OCI-LY3 (cell line): ENCODE data around the gene IMPG2.

Source experiments
- CTCF ChIP-seq: fragments of 200-600, 300-600 bp; sonication (generic); IDR thresholded peaks from 2 replicates; pipeline ENCODE4 v1.5.1; 2014; ENCODE audit warnings: antibody characterized with exemption, low read length, low read depth
- EZH2phosphoT487 ChIP-seq: fragments of 200-600 bp; shearing (Covaris generic); IDR thresholded peaks from 2 replicates; pipeline ENCODE4 v1.6.1; 2018; ENCODE audit warnings: antibody characterized with exemption, mixed run types, low read depth

DNA sequence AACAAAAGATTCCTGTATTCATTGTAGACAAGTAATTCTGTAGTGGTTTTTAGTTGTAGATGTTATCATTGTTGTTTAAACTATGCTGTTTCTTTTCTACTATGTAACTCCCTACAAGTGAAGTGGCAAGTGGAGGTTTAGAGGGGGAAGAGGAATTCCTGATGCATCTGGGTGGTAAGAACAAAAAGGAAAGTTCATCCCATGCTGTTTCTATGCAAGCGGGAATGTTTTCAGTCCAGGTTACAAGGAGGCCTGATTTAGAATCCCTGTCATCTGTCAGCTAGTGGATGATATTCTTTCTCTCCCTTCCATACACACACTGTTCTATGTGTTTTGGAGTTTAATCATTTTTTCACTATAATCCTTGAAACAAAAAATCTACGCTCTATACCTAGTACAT lies 67.4 kb downstream of the IMPG2 start:
- TF ChIP-seq CTCF (no peak), EZH2phosphoT487 (no peak)
